GM18858 (cell line): ENCODE results near the gene LMF2.

Source experiments
- ATAC-seq: cut with Tn5 transposase; IDR thresholded peaks from one replicate; pipeline ENCODE4 v1.9.1; 2021; ENCODE audit not compliant: unreplicated experiment

Gene LMF2

GRCh38 chr22:50483977-50484853 lies 23.3 kb downstream of the LMF2 start:
- ATAC-seq: no peak

DNA sequence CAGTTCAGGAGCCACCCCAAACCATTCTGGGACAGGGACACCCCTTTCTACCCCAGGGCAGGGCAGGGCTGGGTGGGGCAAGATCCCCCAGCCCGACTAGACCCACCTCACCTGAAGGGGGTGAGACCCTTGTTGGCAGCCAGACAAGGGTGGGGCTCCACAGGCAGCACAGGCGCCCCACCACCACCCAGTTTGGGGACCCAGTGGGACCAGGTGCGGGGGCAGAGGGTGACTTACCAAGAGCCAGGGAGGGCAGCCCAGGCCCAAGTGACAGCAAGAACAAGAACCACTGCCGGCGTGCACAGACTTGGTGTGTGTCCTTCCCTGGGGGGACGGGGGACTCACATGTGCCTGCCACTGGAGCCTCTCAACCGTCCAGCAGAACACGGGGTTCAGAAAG lies 23.9 kb downstream of the LMF2 start:
- ATAC-seq: no peak

DNA sequence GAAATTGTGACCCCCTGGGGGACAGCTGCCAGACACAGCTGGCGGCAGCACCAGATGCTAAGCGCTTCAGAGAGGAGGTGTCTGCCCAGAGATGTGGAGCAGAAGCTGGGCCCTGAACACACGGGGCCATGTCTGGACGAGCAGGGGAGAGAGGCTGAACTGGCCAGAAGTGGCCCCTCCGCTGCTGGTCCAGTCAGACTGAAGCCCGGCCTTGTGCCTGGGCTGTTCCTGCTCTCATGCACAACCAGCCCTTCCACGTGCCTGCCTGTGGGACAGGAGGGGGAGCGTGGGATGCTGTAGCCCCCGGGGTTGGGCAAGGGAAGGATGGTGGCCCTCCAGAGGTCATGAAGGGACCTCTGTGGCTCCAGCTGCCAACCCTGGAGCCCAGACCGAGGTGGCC lies 24.4 kb downstream of the LMF2 start:
- no peak for ATAC-seq

DNA sequence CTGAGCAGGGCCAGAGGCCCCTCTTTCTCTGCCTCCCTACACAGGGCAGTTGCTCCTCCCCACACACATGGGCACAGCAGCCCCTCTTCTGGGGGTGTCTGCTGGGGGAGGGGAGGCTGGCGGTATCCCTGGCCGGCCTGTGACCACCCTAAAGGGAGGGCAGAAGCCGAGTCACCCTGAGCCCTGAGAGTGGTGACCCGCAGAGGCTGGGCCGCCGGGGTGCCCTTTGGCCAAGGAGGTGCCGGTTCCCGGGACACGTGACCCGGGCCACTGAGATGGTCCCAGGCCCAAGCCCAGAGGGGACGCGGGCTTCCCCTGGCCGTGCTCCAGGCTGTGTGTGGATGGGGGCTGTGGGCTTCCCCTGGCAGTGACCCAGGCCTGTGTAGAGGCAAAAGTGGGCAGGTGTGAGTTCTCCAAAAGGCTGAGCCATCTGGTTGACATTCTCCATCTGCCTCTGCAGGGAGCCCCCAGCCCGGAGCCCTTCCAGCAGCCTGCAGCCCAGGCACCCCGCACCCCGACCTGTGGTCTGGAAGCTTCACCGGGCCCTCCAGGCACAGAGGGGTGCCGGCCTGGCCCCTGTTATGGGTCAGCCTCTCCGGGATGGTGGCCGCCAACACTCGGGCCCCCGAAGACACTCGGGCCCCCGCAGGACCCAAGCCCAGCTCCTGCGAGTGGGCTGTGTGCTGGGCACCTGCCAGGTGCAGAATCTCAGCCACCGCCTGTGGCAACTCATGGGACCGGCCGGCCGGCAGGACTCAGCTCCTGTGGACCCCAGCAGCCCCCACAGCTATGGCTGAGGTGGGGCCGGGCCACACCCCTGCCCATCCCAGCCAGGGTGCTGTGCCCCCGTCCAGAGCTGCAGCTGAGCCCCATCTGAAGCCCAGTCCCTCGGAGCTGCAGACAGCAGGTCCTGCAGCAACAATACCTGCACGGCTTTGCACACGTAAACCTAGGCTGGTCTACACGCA lies 25.1 kb downstream of the LMF2 start:
- ATAC-seq: no peak

- no peak for ATAC-seq
Measured at GRCh38 chr22:50481440-50482106, 25.9 kb downstream of the LMF2 start, which contains the start of gene ADM2. Gene ADM2 (plus strand): TSS chr22:50481543. CDS start chr22:50481848, 305 bp downstream.

GRCh38 chr22:50481045-50481439 lies 26.5 kb downstream of the LMF2 start:
- no peak for ATAC-seq

DNA sequence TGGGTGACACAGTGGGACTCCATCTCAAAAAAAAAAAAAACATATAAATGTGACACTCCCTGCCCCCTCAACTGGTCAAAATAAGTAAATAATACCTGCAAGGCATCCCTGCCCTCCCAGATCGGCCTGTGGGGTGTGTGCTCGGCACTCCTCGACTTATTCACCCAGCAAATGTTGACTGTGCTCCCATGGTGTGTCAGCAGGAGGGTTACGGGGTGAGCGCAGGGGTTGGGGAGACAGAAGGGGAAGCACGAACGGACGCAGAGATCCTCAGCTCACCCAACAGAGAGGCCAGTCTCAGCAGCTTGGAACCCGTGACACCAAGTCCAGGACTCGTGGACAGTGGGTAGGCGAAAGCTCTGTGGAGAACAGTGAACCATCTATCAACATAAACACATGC lies 27.8 kb downstream of the LMF2 start:
- no peak for ATAC-seq

DNA sequence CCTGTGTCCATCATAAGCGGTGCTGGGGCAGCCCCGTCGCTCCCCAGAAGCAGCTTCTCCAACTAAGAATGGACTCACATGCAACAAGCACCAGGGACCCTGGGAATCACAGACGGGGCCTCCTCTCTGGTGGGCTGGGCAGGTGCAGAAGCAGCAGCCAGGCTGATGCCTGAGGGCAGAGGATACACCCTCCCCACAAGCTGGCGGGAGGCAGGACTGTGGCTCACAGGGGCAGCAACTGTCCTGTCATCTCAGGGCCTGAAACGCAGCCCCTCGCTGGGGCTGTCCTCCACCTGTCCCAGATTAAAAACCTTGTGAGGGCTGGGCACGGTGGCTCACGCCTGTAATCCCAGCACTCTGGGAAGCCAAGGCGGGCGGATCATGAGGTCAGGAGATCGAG lies 29.6 kb downstream of the LMF2 start:
- no peak for ATAC-seq

DNA sequence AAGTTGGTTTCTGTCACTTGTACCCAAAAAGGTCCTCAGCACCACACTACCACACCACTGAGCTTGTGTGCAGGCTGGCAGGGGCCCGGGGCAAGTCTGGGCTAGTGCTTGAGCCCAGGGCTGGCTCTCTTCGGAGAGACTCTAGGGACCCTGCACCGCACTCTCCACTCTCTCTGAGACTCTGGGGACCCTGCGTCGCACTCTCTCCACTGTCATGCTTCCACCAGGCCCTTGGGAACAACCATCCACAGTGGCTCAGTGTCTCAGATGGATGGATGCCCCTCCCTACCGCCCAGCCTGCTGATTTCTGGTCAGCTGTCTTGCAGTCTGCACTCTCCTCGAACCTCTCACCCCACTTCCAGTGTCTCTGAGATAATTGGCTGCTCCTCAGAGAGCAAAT lies 30.6 kb downstream of the LMF2 start:
- ATAC-seq: no peak

- no peak for ATAC-seq
Measured at GRCh38 chr22:50475652-50476002, 31.9 kb downstream of the LMF2 start.

GRCh38 chr22:50474710-50475651 lies 32.5 kb downstream of the LMF2 start, which contains the start of gene SBF1:
Gene SBF1 (minus strand): TSS chr22:50475035. CDS start chr22:50474840, 195 bp downstream.
- peak; percentile 54 for ATAC-seq

DNA sequence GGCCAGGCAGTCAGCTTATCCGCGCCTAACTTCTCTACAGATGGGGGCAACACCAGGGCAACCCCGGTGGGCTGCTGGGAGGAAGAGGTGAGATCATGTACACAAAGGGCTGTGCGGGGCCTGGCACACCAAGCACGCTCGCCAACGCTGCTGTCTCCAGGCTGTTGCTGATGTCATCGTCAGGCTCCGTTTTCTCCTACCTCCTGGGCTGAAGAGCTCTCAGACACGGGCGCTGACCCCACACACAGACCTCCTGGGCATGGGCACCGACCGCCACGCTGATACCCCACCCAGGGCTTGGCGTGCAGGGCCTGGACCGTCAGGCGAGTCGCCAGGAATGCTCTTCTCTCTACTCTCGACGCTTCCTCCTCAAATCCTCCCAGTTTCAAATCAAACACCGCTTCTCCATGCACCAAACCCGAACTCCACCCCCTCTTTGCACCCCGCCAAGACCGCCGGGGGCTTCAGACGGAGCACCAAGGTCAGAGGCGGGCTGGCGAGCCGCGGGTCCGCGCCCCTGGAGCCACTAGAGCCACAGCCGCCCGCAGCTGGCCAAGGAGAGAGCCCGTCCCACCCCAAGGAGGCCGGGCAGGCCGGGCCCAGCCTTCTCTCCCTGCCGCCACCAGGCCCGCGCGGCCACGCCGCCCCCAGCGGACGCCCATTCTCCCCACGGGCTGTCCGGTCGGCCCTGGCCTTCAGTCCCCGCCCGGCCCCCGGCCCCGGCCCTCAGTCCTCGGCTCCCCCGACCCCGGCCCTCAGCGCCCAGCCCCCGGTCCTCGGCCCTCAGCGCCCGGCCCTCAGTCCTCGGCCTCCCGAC lies 33.4 kb downstream of the LMF2 start:
- ATAC-seq: no peak

DNA sequence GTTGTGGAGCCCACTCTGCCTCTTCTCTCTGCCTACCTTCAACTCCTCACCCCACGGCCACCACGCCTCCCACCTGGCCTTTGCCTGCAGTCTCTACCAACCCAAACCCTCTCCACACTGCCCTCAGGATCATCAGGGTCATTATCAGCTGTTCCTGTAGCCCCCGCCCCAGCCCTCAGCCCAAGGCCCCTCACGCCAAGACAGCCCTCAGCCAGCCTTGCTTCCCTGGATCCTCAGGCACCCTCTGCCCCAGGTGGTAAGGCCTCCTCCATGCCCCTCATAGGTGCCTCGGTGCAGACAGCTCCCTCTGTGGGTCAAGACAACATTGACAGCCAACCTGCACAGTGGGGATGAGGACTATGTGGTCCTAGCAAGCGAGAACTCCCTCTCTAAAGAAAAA lies 34.4 kb downstream of the LMF2 start:
- ATAC-seq: no peak

GRCh38 chr22:50471962-50472361 lies 35.5 kb downstream of the LMF2 start:
- ATAC-seq: no peak

DNA sequence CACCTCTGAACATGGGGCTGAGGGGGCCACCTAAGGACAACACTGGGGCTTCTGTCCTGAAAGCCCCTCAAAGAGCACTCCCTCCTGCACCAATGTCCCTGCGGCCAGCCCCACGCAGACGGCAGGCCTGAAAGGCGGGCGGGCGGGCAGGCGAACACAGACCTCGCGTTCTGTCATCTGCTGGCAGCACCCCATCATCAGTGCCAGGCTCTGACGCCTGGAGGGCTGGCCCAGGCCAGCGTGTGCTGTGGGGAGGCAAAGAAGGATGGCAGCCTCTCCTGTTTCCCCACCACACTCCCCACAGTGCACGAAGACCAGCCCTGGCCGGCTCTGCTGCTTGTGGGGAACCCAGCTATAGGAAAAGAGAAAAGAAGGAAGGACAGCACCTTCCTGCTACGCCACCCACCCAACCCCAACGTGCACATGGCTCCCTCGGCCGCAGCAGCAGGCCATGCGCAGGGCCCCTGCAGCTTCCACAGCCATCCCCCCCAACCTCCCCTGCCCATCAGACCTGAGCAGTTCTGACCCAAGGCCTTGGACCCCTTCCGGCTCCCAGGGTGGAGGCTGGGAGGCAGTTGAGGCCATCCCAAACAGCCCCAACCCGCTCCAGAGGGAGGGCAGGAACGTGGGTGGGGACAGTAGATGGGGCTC lies 36.2 kb downstream of the LMF2 start:
- no peak for ATAC-seq

GRCh38 chr22:50470491-50470890 lies 37.0 kb downstream of the LMF2 start:
- no peak for ATAC-seq

GRCh38 chr22:50469377-50470305 lies 37.9 kb downstream of the LMF2 start:
- ATAC-seq: no peak

- no peak for ATAC-seq
Measured at GRCh38 chr22:50468626-50469025, 38.9 kb downstream of the LMF2 start.
